ENCODE data around the gene TBC1D12.
"Not testable (repeated sequence)": the region's sequence is repeated elsewhere in the genome, so short reads cannot be mapped to it uniquely, and the experiment has no call there.

TBC1D12 gene

DNA sequence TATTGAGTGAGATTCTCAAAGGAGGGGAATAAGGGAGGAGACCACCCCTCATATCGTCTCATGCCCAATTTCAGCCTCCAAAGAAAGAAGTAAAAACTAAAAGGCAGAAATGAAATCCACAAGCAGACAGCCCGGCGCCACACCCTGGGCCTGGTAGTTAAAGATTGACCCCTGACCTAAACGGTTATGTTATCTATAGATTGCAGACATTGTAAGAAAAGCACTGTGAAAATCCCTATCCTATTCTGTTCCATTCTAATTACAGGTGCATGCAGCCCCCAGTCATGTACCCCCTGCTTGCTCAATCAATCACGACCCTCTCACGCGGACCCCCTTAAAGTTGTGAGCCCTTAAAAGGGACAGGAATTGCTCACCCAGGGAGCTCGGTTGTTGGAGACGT, 10.2 kb upstream of the TBC1D12 start:
- H3K27me3 Mint-ChIP-seq; H3K4me1 Mint-ChIP-seq (ENCODE audit: low read depth); H3K4me3 Mint-ChIP-seq; H3K9me3 Mint-ChIP-seq; H3K36me3 Mint-ChIP-seq (ENCODE audit: low read depth); H3K27ac Mint-ChIP-seq: not testable (repeated sequence)

DNA sequence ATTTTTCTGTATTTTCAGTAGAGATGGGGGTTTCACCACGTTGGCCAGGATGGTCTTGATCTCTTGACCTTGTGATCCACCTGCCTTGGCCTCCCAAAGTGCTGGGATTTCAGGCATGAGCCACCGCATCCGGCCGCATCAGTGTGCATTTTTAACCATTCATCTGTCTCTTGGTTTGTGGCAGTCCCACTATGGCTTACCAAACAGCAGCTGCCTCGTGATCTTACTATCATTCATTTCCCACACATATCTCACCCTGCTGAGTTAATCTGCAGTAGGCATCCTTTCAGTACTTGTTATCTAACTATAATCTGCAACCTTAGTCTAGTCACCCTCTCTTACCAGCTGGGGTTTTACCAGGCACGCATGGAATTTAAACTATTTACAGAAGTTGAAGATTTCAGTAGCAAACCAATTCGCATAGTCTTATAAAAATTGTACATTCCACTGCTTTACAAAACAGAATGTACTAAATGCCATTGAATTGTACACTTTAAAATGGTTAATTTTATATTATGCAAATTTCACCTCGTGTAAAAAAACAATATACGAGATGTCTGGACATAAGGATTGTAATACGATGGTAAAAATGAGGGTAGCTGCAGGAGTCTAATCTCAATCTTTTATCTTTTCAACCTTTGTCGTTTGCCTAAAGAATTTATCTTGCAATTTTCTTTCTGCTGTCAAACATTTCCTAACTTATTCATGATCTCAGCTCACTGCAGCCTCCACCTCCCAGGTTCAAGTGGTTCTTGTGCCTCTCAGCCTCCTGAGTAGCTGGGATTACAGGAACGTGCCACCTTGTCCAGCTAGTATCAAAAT, 4.6 kb upstream of the TBC1D12 start:
- H3K9me3 Mint-ChIP-seq, result no peaks in the 10 kb centered on the region
- no peaks in the 10 kb centered on the region for H3K4me1 Mint-ChIP-seq (ENCODE audit: low read depth)
- H3K36me3 Mint-ChIP-seq (ENCODE audit: low read depth), result no peaks in the 10 kb centered on the region
- H3K27ac Mint-ChIP-seq, result no peak overlapping the region
- peaks cover 39% of the 10 kb centered on the region for H3K27me3 Mint-ChIP-seq
- no peak overlapping the region for H3K4me3 Mint-ChIP-seq

DNA sequence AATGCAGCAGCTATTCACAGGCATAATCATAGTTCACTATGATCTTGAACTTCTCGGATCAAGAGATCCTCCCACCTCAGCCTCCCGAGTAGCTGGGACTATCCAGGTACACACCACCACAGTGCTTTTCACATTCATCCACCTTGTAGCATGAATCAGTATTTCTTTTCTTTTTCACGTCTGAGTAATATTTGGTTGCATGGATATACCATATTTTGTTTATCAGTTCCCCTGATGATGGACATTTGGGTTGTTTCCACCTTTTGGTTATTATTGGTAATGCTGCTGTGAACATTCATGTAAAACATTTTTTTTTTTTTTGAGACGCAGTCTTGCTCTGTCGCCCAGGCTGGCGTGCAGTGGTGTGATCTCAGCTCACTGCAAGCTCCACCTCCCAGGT, 3.6 kb upstream of the TBC1D12 start:
- H3K36me3 Mint-ChIP-seq (ENCODE audit: low read depth), result no peaks in the 10 kb centered on the region
- H3K27me3 Mint-ChIP-seq, result peaks cover 42% of the 10 kb centered on the region
- H3K27ac Mint-ChIP-seq, result no peak overlapping the region
- H3K9me3 Mint-ChIP-seq, result no peaks in the 10 kb centered on the region
- no peak overlapping the region for H3K4me3 Mint-ChIP-seq
- peaks cover 3% of the 10 kb centered on the region for H3K4me1 Mint-ChIP-seq (ENCODE audit: low read depth)

- no peak overlapping the region for H3K27ac Mint-ChIP-seq
- H3K4me3 Mint-ChIP-seq, result no peak overlapping the region
- no peaks in the 10 kb centered on the region for H3K9me3 Mint-ChIP-seq
- H3K4me1 Mint-ChIP-seq (ENCODE audit: low read depth), result peaks cover 5% of the 10 kb centered on the region
- no peaks in the 10 kb centered on the region for H3K36me3 Mint-ChIP-seq (ENCODE audit: low read depth)
- peaks cover 67% of the 10 kb centered on the region for H3K27me3 Mint-ChIP-seq
These were observed 570 bp downstream of the TBC1D12 start for GRCh38 chr10:94402843-94403379.

DNA sequence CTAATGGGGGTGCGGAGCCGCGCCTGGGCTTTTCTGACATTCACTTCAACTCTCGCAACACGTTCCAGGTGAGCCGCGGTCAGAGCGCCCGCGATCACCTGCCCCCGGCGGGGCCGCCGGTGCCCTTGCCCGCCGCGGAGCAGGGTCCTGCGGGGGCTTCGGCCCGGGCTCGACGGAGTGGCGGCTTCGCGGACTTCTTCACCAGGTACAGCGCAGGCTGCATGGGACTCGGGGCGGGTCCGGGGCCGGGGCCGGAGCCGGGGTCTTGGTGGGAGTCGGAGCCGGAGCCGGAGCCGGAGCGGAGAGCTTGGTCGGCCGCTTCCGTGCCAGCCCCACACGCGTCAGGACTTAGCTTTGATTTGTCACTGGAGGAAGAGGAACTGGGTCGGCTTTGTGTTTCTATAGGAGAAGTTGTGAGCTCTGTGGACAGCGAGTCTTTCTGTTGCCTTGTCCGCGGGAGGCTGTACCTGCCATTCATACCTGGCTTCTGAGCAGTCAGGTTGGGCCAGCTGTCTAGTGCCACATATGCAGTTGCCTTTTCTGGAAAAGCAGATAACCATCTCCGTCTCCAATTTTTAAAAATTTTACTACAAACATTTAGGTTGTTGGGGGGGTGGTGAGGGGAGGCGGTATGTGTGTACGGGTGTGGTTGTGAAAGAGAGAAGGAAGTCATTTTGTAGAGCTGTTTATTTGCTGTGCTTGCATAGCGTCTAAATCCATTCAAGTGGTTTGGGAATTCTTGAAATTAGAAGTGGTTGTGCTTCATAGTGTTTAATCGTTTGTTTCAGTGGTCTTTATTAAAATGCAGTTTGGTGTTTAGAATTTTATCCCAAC, 1.3 kb downstream of the TBC1D12 start:
- Mint-ChIP-seq H3K4me1 (ENCODE audit: low read depth) (peaks cover 5% of the 10 kb centered on the region), H3K27ac (no peak overlapping the region), H3K27me3 (peaks cover 68% of the 10 kb centered on the region)

DNA sequence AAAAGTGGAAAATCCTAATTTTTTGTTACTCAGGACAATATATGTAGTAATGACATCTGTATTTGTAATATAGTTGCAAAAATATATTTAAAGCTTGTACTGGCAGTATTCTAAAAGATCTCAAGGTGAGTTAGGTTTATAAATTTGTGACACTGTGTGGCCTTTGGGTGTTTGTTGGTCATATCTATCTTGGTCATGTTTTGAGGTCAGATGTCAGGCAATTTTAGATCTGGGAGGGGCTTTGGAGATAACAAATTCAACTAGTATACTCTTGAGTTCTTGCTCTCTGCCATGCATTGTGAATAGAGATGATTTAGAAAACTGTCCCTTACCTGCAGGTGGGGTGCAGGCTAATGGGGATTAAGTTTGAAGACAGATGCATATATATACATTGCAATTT, 3.1 kb downstream of the TBC1D12 start:
- Mint-ChIP-seq H3K9me3 (no peaks in the 10 kb centered on the region), H3K36me3 (ENCODE audit: low read depth) (no peaks in the 10 kb centered on the region), H3K27me3 (peaks cover 67% of the 10 kb centered on the region), H3K4me1 (ENCODE audit: low read depth) (peaks cover 5% of the 10 kb centered on the region), H3K4me3 (no peak overlapping the region), H3K27ac (no peak overlapping the region)

More for the DNA sequence above, 1.3 kb downstream of the TBC1D12 start:
- Mint-ChIP-seq H3K9me3 (no peaks in the 10 kb centered on the region), H3K36me3 (ENCODE audit: low read depth) (no peaks in the 10 kb centered on the region), H3K4me3 (peak overlapping the region; percentile 75)

GRCh38 chr10:94407668-94408067, 5.3 kb downstream of the TBC1D12 start:
- Mint-ChIP-seq H3K4me1 (ENCODE audit: low read depth) (peaks cover 5% of the 10 kb centered on the region), H3K27ac (no peak overlapping the region), H3K27me3 (peaks cover 66% of the 10 kb centered on the region), H3K36me3 (ENCODE audit: low read depth) (no peaks in the 10 kb centered on the region), H3K4me3 (no peak overlapping the region), H3K9me3 (no peaks in the 10 kb centered on the region)

DNA sequence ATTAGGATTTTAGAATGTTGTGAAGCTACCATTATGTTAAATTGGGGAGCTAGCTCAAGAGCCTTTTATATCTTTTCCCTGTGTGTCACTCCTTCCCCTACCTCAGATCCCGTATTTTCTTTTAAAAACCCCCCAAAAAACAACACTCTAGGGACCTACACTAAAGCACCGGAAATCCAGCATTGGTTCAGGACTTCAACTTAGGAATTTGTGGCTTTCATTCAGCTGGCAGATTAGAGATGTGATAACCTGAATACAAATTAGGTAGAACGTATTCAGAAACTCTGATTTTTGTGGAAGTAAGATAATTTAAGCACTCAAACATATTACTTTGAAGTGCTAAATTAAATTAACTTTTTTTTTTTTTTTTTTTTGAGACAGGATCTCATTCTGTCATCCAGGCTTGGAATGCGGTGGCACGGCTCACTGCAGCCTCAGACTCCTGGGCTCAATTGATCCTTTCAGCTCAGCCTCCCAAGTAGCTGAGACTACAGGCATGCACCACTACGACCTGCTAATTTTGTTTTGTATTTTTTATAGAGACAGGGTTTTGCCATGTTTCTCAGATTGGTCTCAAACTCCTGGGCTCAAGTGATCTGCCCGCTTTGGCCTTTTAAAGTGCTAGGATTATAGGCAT, 6.8 kb downstream of the TBC1D12 start:
- peaks cover 71% of the 10 kb centered on the region for H3K27me3 Mint-ChIP-seq
- no peak overlapping the region for H3K4me3 Mint-ChIP-seq

GRCh38 chr10:94411304-94411703, 9.0 kb downstream of the TBC1D12 start:
- peaks cover 67% of the 10 kb centered on the region for H3K27me3 Mint-ChIP-seq
- H3K9me3 Mint-ChIP-seq, result no peaks in the 10 kb centered on the region
- no peaks in the 10 kb centered on the region for H3K4me1 Mint-ChIP-seq (ENCODE audit: low read depth)
- no peaks in the 10 kb centered on the region for H3K36me3 Mint-ChIP-seq (ENCODE audit: low read depth)
- no peak overlapping the region for H3K4me3 Mint-ChIP-seq
- no peak overlapping the region for H3K27ac Mint-ChIP-seq

More for the DNA sequence above, 6.8 kb downstream of the TBC1D12 start:
- H3K36me3 Mint-ChIP-seq (ENCODE audit: low read depth), result no peaks in the 10 kb centered on the region
- H3K4me1 Mint-ChIP-seq (ENCODE audit: low read depth), result no peaks in the 10 kb centered on the region
- no peak overlapping the region for H3K27ac Mint-ChIP-seq
- H3K9me3 Mint-ChIP-seq, result no peaks in the 10 kb centered on the region

DNA sequence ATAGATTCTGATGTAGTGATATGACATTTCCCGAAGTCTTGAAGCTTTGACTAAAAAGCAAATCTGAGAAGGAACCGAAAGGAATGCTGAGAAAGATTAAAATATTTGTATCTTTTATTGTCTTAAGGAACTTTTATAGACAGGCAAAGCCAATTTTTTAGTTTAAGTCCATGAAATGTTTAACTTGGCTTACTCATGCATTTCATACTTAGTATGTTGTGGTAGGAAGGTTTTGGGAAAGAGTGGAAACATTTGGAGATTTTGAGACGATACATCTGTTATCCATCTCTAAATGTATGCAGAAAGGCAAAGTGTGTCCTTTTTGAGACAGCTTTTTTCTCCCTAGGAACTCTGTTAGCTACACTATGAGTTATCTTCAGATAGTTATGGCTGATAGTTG, 10.1 kb downstream of the TBC1D12 start:
- H3K27me3 Mint-ChIP-seq, result peaks cover 62% of the 10 kb centered on the region
- no peaks in the 10 kb centered on the region for H3K36me3 Mint-ChIP-seq (ENCODE audit: low read depth)
- no peak overlapping the region for H3K4me3 Mint-ChIP-seq
- H3K9me3 Mint-ChIP-seq, result no peaks in the 10 kb centered on the region
- no peak overlapping the region for H3K27ac Mint-ChIP-seq
- no peaks in the 10 kb centered on the region for H3K4me1 Mint-ChIP-seq (ENCODE audit: low read depth)

- Mint-ChIP-seq H3K27me3 (peaks cover 53% of the 10 kb centered on the region), H3K36me3 (ENCODE audit: low read depth) (no peaks in the 10 kb centered on the region), H3K4me3 (no peak overlapping the region), H3K9me3 (no peaks in the 10 kb centered on the region), H3K4me1 (ENCODE audit: low read depth) (no peaks in the 10 kb centered on the region), H3K27ac (no peak overlapping the region)
These were observed 11.0 kb downstream of the TBC1D12 start for GRCh38 chr10:94413361-94413760.

DNA sequence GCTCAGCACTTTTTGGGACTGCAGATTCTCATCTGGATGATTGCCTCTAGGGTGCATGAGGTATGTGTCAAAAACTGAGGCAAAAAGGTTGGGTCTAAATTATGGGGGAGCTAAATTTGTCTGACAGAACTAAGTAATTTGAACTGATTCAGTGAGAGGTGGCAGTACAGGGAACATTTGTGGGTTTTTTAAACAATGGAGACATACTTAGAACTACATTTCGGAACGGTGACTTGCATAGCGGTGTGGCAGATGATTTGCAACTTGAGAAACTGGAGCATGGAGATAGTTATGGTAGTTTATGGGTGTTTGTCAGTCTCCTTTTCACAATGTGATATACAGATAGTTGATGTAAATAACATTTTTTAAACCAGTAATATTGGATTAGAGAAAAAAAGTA, 14.6 kb downstream of the TBC1D12 start:
- Mint-ChIP-seq H3K27me3 (peaks cover 36% of the 10 kb centered on the region), H3K4me3 (no peak overlapping the region), H3K4me1 (ENCODE audit: low read depth) (no peaks in the 10 kb centered on the region), H3K36me3 (ENCODE audit: low read depth) (no peaks in the 10 kb centered on the region), H3K27ac (no peak overlapping the region), H3K9me3 (no peaks in the 10 kb centered on the region)

GRCh38 chr10:94417321-94417720, 15.0 kb downstream of the TBC1D12 start:
- peaks cover 31% of the 10 kb centered on the region for H3K27me3 Mint-ChIP-seq
- H3K9me3 Mint-ChIP-seq, result no peaks in the 10 kb centered on the region
- H3K4me3 Mint-ChIP-seq, result no peak overlapping the region
- no peak overlapping the region for H3K27ac Mint-ChIP-seq
- H3K36me3 Mint-ChIP-seq (ENCODE audit: low read depth), result no peaks in the 10 kb centered on the region
- no peaks in the 10 kb centered on the region for H3K4me1 Mint-ChIP-seq (ENCODE audit: low read depth)

- no peaks in the 10 kb centered on the region for H3K36me3 Mint-ChIP-seq (ENCODE audit: low read depth)
- no peaks in the 10 kb centered on the region for H3K4me1 Mint-ChIP-seq (ENCODE audit: low read depth)
- H3K9me3 Mint-ChIP-seq, result peaks cover 6% of the 10 kb centered on the region
- H3K4me3 Mint-ChIP-seq, result no peak overlapping the region
- no peak overlapping the region for H3K27ac Mint-ChIP-seq
- peaks cover 32% of the 10 kb centered on the region for H3K27me3 Mint-ChIP-seq
These were observed 18.2 kb downstream of the TBC1D12 start for GRCh38 chr10:94420516-94420915.

All from stimulated activated naive CD8-positive, alpha-beta T cell treated with anti-CD3 and anti-CD28 coated beads, Interleukin-15, Interleukin-2, amounts not matched to agents 100 ng/mL and 50 ng/mL, for 24 hours (primary cell).